ENCODE measurements around the gene FUT8.

FUT8 gene

DNA sequence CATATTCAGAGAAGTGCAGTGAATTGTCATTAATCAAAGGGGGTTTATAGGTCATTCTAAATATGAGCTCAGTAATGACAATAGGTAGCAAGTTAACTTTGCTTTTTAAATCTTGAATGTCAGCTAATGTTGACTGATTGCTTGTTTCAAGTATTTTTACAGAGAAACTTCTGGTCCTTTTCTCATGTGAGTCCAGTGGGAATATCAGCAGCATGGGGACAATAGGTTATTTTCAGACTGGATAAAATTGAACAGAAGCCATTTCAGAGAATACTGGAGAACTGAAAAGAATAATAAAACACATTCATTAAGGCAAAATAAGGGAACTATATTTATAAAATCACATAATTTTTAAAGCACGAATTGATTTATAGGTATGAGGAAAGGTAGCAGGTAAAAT, 78.7 kb downstream of the FUT8 start:
- TF ChIP-seq, protein P1, sequence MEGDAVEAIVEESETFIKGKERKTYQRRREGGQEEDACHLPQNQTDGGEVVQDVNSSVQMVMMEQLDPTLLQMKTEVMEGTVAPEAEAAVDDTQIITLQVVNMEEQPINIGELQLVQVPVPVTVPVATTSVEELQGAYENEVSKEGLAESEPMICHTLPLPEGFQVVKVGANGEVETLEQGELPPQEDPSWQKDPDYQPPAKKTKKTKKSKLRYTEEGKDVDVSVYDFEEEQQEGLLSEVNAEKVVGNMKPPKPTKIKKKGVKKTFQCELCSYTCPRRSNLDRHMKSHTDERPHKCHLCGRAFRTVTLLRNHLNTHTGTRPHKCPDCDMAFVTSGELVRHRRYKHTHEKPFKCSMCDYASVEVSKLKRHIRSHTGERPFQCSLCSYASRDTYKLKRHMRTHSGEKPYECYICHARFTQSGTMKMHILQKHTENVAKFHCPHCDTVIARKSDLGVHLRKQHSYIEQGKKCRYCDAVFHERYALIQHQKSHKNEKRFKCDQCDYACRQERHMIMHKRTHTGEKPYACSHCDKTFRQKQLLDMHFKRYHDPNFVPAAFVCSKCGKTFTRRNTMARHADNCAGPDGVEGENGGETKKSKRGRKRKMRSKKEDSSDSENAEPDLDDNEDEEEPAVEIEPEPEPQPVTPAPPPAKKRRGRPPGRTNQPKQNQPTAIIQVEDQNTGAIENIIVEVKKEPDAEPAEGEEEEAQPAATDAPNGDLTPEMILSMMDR (IDR thresholded peaks at IDR 0.05; ENCODE audit: low read depth, low read length): no peak
- no peak for DNase-seq (ENCODE audit: extremely low read depth, low read depth)

DNA sequence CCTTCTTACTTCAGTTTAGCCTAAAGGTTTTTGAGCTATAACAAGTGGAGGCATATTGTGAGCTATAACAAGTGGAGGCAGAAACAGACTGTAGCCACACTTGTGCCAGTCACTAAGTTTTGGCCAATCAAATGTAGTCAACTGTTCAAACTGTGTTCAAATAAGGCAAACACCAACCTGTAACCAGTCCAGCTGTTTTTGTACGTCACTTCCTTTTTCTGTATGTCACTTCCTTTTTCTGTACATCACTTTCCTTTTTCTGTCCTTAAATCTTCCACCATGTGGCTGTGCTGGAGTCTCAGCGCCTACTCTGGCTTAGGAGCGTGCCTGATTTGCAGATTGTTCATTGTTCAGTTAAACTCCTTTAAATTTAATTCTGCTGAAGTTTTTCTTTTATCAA, 79.7 kb downstream of the FUT8 start:
- no peak for DNase-seq (ENCODE audit: extremely low read depth, low read depth)
- TF ChIP-seq, protein P1 (IDR thresholded peaks at IDR 0.05; ENCODE audit: low read depth, low read length): no peak

DNA sequence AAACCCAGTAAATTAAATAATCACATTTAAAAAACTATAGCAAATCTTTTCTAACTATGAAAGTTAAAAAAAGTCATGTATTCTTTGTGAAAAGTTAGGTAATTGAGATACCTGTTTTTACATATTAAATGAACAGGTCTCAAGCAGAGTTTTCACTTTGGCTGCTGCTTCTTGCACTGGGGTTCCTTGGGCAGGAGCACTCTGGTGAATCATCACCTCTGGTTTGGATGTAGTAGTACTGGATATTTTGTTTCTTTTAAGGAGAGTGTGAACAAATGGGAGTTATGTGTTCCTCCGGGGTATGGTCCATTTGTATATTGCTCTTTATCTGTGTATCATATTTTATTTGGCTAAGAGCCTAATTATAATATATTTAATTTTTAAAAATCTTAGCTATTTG, 82.7 kb downstream of the FUT8 start:
- DNase-seq (ENCODE audit: extremely low read depth, low read depth): no peak
- TF ChIP-seq, protein P1 (IDR thresholded peaks at IDR 0.05; ENCODE audit: low read depth, low read length): no peak

DNA sequence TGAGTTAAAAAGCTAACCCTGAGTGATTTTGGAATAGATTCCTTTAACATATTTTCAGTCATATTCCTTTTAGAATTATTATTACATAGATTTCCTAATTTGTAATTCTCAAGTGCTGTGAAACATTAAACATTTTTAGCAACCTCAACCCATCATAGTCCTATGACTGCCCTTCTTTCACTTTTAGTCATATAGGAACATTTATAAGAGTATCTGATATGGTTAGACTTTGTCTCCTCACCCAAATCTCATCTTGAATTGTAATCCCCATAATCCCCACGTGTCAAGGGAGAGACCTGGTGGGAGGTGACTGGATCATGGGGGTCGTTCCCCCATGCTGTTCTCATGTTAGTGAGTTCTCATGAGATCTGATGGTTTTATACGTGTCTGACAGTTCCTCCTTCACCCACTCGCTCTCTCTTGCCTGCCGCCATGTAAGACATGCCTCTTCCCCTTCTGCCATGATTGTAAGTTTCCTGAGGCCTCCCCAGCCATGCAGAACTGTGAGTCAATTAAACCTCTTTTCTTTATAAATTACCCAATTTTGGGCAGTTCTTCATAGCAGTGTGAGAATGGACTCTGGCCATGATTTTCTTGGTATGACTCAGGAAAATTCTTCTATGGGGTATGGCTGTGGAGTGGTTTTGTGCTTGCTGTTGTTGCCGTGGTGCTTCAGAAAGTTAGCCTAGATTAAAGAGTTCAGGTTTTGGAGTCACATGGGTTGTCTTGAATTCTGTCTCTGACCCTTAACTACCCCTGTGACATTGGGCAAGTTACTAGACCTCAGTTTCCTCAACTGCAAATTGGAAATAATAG, 83.9 kb downstream of the FUT8 start:
- TF ChIP-seq, protein P1 (IDR thresholded peaks at IDR 0.05; ENCODE audit: low read depth, low read length): no peak
- no peak for DNase-seq (ENCODE audit: extremely low read depth, low read depth)

DNA sequence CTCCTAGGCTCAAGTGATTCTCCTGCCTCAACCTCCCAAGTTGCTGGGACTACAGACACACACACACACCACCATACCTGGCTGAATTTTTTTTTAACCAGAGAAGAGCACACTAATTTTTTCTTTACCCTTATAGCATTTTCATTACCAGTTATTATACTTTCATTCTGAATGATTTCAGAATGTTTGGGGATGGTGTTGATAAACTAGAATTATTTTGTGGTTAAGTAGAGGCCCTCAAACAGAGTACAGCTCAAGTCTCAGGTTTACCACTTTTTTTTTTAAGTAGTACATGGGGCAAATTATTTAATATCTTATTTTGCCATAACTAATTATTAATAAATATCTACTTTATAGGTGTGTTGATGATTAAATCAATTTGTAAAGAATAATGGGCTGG, 86.6 kb downstream of the FUT8 start:
- TF ChIP-seq, protein P1 (IDR thresholded peaks at IDR 0.05; ENCODE audit: low read depth, low read length): no peak
- DNase-seq (ENCODE audit: extremely low read depth, low read depth): no peak

DNA sequence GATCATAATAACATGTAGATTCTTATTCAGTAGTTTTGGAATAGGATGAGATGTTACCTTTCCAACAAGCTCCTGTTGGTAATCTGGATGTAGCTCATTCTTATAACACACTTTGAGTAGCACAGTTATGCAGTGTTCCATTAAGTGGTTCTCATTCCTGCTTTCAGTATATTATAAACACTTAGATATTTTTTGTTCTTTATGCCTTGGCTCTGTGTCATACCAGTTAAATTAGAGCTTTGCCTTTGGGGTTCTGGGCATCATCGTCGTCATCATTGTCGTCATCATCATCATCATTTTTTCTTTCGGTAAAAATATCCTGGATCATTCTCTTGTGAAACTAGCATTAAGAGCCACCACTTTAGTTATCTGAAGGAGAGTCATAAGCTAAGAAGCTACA, 87.5 kb downstream of the FUT8 start:
- no peak for DNase-seq (ENCODE audit: extremely low read depth, low read depth)
- TF ChIP-seq, protein P1 (IDR thresholded peaks at IDR 0.05; ENCODE audit: low read depth, low read length): no peak

DNA sequence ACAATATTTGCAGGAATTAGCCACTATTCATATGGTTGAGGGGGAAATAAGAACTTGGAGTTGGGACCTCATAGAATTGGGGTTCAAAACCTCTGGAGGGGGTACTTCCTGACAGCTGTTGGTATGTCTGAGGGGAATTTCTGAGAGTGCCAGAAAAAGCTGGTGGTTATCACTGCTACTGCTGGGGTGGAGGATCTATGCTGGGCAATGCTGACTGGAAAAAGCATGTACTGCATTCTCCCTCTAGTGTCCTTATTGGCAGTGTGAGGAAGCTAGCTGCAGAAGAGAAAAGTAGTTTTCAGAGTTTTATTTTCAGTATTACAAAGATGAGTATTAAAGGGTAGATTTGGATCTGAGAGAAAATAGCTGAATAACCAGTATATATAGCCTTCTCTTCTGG, 88.8 kb downstream of the FUT8 start:
- no peak for DNase-seq (ENCODE audit: extremely low read depth, low read depth)
- TF ChIP-seq, protein P1 (IDR thresholded peaks at IDR 0.05; ENCODE audit: low read depth, low read length): no peak
